IMR-90 (cell line): ENCODE data around the gene SRPK2.

Source experiments
- CEBPB ChIP-seq: IDR thresholded peaks from 2 replicates; pipeline ENCODE4 v1.6.1; 2012; ENCODE audit warnings: low read depth, low read length, improper control_type of control experiment
- CHD1 ChIP-seq: IDR thresholded peaks from 2 replicates; pipeline ENCODE4 v1.6.1; 2012; ENCODE audit warnings: low read depth, low read length, improper control_type of control experiment
- CTCF ChIP-seq: conservative IDR thresholded peaks from 2 replicates; pipeline ENCODE4 v1.5.1; 2012; ENCODE audit warnings: mild to moderate bottlenecking, low read depth, low read length, improper control_type of control experiment
- FOS ChIP-seq: fragments of 150-350 bp; IDR thresholded peaks from 2 replicates; pipeline ENCODE4 v1.6.1; 2016; ENCODE audit warnings: low read depth, low read length
- MAFK ChIP-seq: IDR thresholded peaks from 2 replicates; pipeline ENCODE4 v1.6.1; 2012; ENCODE audit warnings: low read depth, low read length, improper control_type of control experiment
- MAZ ChIP-seq: IDR thresholded peaks from 2 replicates; pipeline ENCODE4 v1.6.1; 2012; ENCODE audit warnings: low read depth, mild to moderate bottlenecking, low read length, improper control_type of control experiment, moderate library complexity, borderline replicate concordance
- POLR2A ChIP-seq: IDR thresholded peaks from 2 replicates; pipeline ENCODE4 v1.6.1; 2012; ENCODE audit warnings: mild to moderate bottlenecking, low read depth, low read length
- RCOR1 ChIP-seq: IDR thresholded peaks from 2 replicates; pipeline ENCODE4 v1.6.1; 2012; ENCODE audit warnings: mild to moderate bottlenecking, low read length, improper control_type of control experiment; ENCODE audit not compliant: insufficient replicate concordance
- RFX5 ChIP-seq: IDR thresholded peaks from 2 replicates; pipeline ENCODE4 v1.8.0; 2012; ENCODE audit warnings: low read depth, mild to moderate bottlenecking, low read length, moderate library complexity
- SMC3 ChIP-seq: fragments of 150-350 bp; IDR thresholded peaks from 2 replicates; pipeline ENCODE4 v1.6.1; 2016; ENCODE audit warnings: low read depth, mild to moderate bottlenecking, antibody characterized with exemption, low read length, moderate library complexity
- USF2 ChIP-seq: fragments of 150-350 bp; IDR thresholded peaks from 2 replicates; pipeline ENCODE4 v1.6.1; 2017; ENCODE audit warnings: mild to moderate bottlenecking, antibody characterized with exemption, low read length, low read depth

GRCh38 chr7:105191331-105191730, 197.4 kb downstream of the SRPK2 start:
- TF ChIP-seq CTCF (no peak), USF2 (no peak), MAZ (no peak), RFX5 (no peak), POLR2A (no peak), FOS (no peak), MAFK (no peak), CEBPB (no peak), SMC3 (no peak), RCOR1 (no peak), CHD1 (no peak)
